Gastrocnemius medialis (tissue), 4 donors: Measurements from ENCODE around the gene EIF3L.

Experiments used
- POLR2A ChIP-seq, 2 donors: fragments of 450-650 bp; IDR thresholded peaks; one replicate each; pipeline ENCODE4 v1.6.1; 2017; ENCODE audit warnings: antibody characterized with exemption in 2 of 2, mild to moderate bottlenecking in 2 of 2, moderate library complexity in 2 of 2
- TF ChIP-seq, protein P1 (sequence below), 5 experiments: fragments of 450-650 bp in 3 of 5; fragments of 200-600 bp in 2 of 5; sonication (generic) in 2 of 5; IDR thresholded peaks in 4 of 5; conservative IDR thresholded peaks in 1 of 5; 1 replicate in 4 of 5; 2 replicates in 1 of 5; pipeline ENCODE4 v1.5.1; 2016 to 2019; ENCODE audit warnings: antibody characterized with exemption in 5 of 5, mild to moderate bottlenecking in 3 of 5, moderate library complexity in 3 of 5

GRCh38 chr22:37849089-37849751 is at the start of gene EIF3L:
- TF ChIP-seq, protein P1, sequence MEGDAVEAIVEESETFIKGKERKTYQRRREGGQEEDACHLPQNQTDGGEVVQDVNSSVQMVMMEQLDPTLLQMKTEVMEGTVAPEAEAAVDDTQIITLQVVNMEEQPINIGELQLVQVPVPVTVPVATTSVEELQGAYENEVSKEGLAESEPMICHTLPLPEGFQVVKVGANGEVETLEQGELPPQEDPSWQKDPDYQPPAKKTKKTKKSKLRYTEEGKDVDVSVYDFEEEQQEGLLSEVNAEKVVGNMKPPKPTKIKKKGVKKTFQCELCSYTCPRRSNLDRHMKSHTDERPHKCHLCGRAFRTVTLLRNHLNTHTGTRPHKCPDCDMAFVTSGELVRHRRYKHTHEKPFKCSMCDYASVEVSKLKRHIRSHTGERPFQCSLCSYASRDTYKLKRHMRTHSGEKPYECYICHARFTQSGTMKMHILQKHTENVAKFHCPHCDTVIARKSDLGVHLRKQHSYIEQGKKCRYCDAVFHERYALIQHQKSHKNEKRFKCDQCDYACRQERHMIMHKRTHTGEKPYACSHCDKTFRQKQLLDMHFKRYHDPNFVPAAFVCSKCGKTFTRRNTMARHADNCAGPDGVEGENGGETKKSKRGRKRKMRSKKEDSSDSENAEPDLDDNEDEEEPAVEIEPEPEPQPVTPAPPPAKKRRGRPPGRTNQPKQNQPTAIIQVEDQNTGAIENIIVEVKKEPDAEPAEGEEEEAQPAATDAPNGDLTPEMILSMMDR (IDR thresholded peaks at IDR 0.05 in 4 of 5, conservative IDR thresholded peaks at IDR 0.05 in 1 of 5) = no peak
- peak; percentile 88 to 92 for TF ChIP-seq POLR2A (IDR thresholded peaks at IDR 0.05)
